ENCODE measurements around the gene VWF.
"Not testable (repeated sequence)": the region's sequence is repeated elsewhere in the genome, so short reads cannot be mapped to it uniquely, and the experiment has no call there.

The VWF gene

GRCh38 chr12:6029401-6029800 lies 95.1 kb downstream of the VWF start:
- no peak for DNase-seq

- DNase-seq, result no peak
These were observed 97.5 kb downstream of the VWF start for GRCh38 chr12:6026998-6027397.

GRCh38 chr12:6025703-6026298 lies 98.7 kb downstream of the VWF start:
- not testable (repeated sequence) for DNase-seq

- not testable (repeated sequence) for DNase-seq
These were observed 100.4 kb downstream of the VWF start for GRCh38 chr12:6024066-6024465.

GRCh38 chr12:6020930-6021329 lies 103.5 kb downstream of the VWF start:
- no peak for DNase-seq

- not testable (repeated sequence) for DNase-seq
These were observed 104.0 kb downstream of the VWF start for GRCh38 chr12:6020511-6020910.

GRCh38 chr12:6019256-6019655 lies 105.2 kb downstream of the VWF start:
- not testable (repeated sequence) for DNase-seq

- DNase-seq, result no peak
These were observed 106.2 kb downstream of the VWF start for GRCh38 chr12:6018265-6018664.

GRCh38 chr12:6016756-6017155 lies 107.7 kb downstream of the VWF start:
- no peak for DNase-seq

- DNase-seq, result not testable (repeated sequence)
These were observed 108.5 kb downstream of the VWF start for GRCh38 chr12:6016004-6016403.

GRCh38 chr12:6015271-6015670 lies 109.2 kb downstream of the VWF start:
- not testable (repeated sequence) for DNase-seq

GRCh38 chr12:6010631-6011350 lies 113.7 kb downstream of the VWF start:
- not testable (repeated sequence) for DNase-seq

GRCh38 chr12:5997260-5997659 lies 127.2 kb downstream of the VWF start:
- no peak for DNase-seq

GRCh38 chr12:5996459-5996858 lies 128.0 kb downstream of the VWF start:
- DNase-seq, result no peak

- no peak for DNase-seq
These were observed 134.8 kb downstream of the VWF start for GRCh38 chr12:5989621-5990020.

- peak; percentile 80 for DNase-seq
These were observed 135.8 kb downstream of the VWF start for GRCh38 chr12:5988659-5989116.

GRCh38 chr12:5988088-5988487 lies 136.4 kb downstream of the VWF start:
- DNase-seq, result no peak

- DNase-seq, result no peak
These were observed 136.9 kb downstream of the VWF start for GRCh38 chr12:5987573-5987972.

- DNase-seq, result no peak
These were observed 139.0 kb downstream of the VWF start for GRCh38 chr12:5985471-5985870.

- DNase-seq, result no peak
These were observed 139.6 kb downstream of the VWF start for GRCh38 chr12:5984873-5985272.

GRCh38 chr12:5982106-5982505 lies 142.4 kb downstream of the VWF start:
- DNase-seq, result no peak

GRCh38 chr12:5977556-5977955 lies 146.9 kb downstream of the VWF start:
- no peak for DNase-seq

GRCh38 chr12:5976711-5977110 lies 147.8 kb downstream of the VWF start:
- DNase-seq, result no peak

GRCh38 chr12:5976196-5976595 lies 148.3 kb downstream of the VWF start:
- no peak for DNase-seq
